MM.1S (cell line): ENCODE data around the gene UBE2D4.

Experiments used
- DNase-seq: peaks from one replicate; pipeline ENCODE4 v3.0.0-alpha.2; 2015
- H2AFZ ChIP-seq: fragments of 300-600 bp; sonication (generic); 2 replicates; pipeline ENCODE4 v1.6.0; 2016; ENCODE audit warnings: antibody characterized with exemption, low read length
- H3F3A ChIP-seq: fragments of 300-600 bp; sonication (generic); 2 replicates; pipeline ENCODE4 v1.6.1; 2016; ENCODE audit warnings: mild to moderate bottlenecking, antibody characterized with exemption, low read length, moderate library complexity, mixed read lengths; ENCODE audit not compliant: insufficient read depth
- H3K27ac ChIP-seq: fragments of 300-600 bp; sonication (generic); 2 replicates; pipeline ENCODE4 v1.5.1; 2016; ENCODE audit warnings: mild to moderate bottlenecking, low read length
- H3K27me3 ChIP-seq: fragments of 300-600 bp; sonication (generic); replicated peaks from 2 replicates; pipeline ENCODE4 v1.6.0; 2016; ENCODE audit warnings: low read length; ENCODE audit not compliant: insufficient read depth
- H3K36me3 ChIP-seq: fragments of 300-600 bp; sonication (generic); replicated peaks from 2 replicates; pipeline ENCODE4 v1.6.1; 2016; ENCODE audit warnings: mild to moderate bottlenecking, low read length, mixed read lengths; ENCODE audit not compliant: insufficient read depth
- H3K4me1 ChIP-seq: fragments of 300-600 bp; sonication (generic); 2 replicates; pipeline ENCODE4 v1.6.1; 2016; ENCODE audit warnings: low read length, mixed read lengths
- H3K4me2 ChIP-seq: fragments of 300-600 bp; sonication (generic); 2 replicates; pipeline ENCODE4 v1.6.0; 2016; ENCODE audit warnings: low read depth, low read length
- H3K4me3 ChIP-seq: fragments of 300-600 bp; sonication (generic); 2 replicates; pipeline ENCODE4 v1.5.1; 2016; ENCODE audit warnings: low read length, mixed read lengths
- H3K79me2 ChIP-seq: fragments of 300-600 bp; sonication (generic); 2 replicates; pipeline ENCODE4 v1.6.1; 2016; ENCODE audit warnings: mixed run types, low read length, mixed read lengths
- H3K9ac ChIP-seq: fragments of 300-600 bp; sonication (generic); 2 replicates; pipeline ENCODE4 v1.6.1; 2016; ENCODE audit warnings: low read length, mixed read lengths
- H3K9me2 ChIP-seq: fragments of 300-600 bp; sonication (generic); replicated peaks from 2 replicates; pipeline ENCODE4 v1.6.1; 2016; ENCODE audit warnings: mild to moderate bottlenecking, low read length, mixed read lengths; ENCODE audit not compliant: insufficient read depth
- H3K9me3 ChIP-seq: fragments of 300-600 bp; sonication (generic); replicated peaks from 2 replicates; pipeline ENCODE4 v1.6.1; 2016; ENCODE audit warnings: mild to moderate bottlenecking, low read length, mixed read lengths; ENCODE audit not compliant: insufficient read depth
- H4K20me1 ChIP-seq: fragments of 300-600 bp; sonication (generic); 2 replicates; pipeline ENCODE4 v1.6.1; 2016; ENCODE audit warnings: mild to moderate bottlenecking, low read length, moderate library complexity, mixed read lengths; ENCODE audit not compliant: insufficient read depth
- EZH2 ChIP-seq: fragments of 300-600 bp; sonication (generic); optimal IDR thresholded peaks from 2 replicates; pipeline ENCODE3; 2017; ENCODE audit warnings: low read depth, mild to moderate bottlenecking, antibody characterized with exemption, low read length, mixed read lengths
- EZH2phosphoT487 ChIP-seq: fragments of 300-600 bp; sonication (generic); IDR thresholded peaks from 2 replicates; pipeline ENCODE4 v1.6.1; 2018; ENCODE audit warnings: antibody characterized with exemption, low read length
- TF ChIP-seq, protein P1 (sequence below): fragments of 300-600 bp; sonication (generic); IDR thresholded peaks from 2 replicates; pipeline ENCODE4 v1.5.1; 2016; ENCODE audit warnings: antibody characterized with exemption, low read length, mixed read lengths

The UBE2D4 gene

DNA sequence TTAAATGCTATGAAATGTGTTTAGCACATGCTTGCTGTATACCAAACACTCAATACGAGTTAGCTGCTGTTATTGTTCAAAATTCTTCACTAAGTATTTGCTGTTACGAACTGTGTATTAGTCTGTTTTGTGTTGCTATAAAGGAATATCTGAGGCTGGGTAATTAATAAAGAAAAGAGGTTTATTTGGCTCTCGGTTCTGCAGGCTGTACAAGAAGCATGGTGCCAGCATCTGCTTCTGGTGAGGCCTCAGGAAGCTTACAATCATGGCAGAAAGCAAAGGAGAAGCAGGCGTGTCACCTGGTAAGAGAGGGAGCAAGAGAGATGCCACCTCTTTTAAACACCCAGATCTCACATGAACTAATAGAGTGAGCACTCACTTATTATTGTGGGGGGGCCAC, 1.6 kb downstream of the UBE2D4 start:
- no peak for DNase-seq
- Histone ChIP-seq H3K79me2 (peaks cover 7% of the 10 kb centered on the region; the same call in 1 of the 2 replicates), H4K20me1 (no peaks in the 10 kb centered on the region), H3K9ac (no peak overlapping the region), H3K4me3 (no peak overlapping the region), H3K27me3 (no peaks in the 10 kb centered on the region), H3K36me3 (no peaks in the 10 kb centered on the region), H3K4me2 (no peak overlapping the region), H3K27ac (no peak overlapping the region), H3K9me2 (no peaks in the 10 kb centered on the region), H2AFZ (no peak overlapping the region), H3K9me3 (no peaks in the 10 kb centered on the region), H3F3A (peaks cover 10% of the 10 kb centered on the region), H3K4me1 (no peaks in the 10 kb centered on the region)
- TF ChIP-seq, protein P1, sequence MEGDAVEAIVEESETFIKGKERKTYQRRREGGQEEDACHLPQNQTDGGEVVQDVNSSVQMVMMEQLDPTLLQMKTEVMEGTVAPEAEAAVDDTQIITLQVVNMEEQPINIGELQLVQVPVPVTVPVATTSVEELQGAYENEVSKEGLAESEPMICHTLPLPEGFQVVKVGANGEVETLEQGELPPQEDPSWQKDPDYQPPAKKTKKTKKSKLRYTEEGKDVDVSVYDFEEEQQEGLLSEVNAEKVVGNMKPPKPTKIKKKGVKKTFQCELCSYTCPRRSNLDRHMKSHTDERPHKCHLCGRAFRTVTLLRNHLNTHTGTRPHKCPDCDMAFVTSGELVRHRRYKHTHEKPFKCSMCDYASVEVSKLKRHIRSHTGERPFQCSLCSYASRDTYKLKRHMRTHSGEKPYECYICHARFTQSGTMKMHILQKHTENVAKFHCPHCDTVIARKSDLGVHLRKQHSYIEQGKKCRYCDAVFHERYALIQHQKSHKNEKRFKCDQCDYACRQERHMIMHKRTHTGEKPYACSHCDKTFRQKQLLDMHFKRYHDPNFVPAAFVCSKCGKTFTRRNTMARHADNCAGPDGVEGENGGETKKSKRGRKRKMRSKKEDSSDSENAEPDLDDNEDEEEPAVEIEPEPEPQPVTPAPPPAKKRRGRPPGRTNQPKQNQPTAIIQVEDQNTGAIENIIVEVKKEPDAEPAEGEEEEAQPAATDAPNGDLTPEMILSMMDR: no peak
- TF ChIP-seq EZH2: no peak
- no peak for TF ChIP-seq EZH2phosphoT487

DNA sequence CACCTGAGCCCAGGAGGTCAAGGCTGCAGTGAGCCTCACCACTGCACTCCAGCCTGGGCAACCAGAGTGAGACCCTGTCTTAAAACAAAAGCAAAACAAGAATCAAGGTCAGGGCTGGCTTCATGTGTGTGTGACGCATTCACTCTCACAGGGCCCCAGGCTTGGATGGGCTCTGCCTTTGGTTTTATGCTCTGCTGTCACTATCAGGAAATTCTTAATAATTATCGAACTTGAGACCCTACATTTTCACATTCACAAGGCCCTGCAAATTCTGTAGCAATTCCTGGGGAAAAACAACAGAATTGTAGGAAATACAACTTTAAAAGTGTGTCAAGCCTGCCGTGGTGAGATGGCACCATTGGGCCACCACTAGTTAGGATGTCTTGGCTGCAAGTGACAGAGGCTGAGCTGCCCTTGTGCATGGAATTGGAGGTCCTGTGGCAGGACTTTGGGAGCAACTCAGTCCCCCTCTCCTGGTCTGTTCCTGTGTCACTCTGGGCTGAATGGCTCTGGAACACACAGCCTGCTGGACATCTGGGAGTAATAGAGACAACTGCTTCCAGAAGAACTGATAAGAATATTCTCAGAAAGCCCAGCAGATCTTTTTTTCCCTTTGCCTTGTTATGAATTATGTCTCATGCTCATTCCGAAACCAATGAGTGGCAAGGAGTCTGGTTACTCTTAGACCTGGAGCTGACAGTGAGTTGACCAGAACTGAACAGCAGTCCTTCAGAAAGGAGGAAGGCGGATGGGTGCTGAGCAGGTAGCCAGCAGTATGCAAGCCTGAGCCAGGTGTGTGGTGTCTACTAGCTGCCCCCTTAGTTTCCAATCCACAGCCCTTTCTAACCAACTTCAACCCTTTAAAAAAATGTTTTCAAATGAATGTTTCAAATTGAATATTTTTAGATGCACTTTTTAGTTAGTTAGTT, 3.6 kb downstream of the UBE2D4 start:
- no peaks in the 10 kb centered on the region for H4K20me1 ChIP-seq
- no peak for DNase-seq
- H3K4me1 ChIP-seq: no peaks in the 10 kb centered on the region
- no peak overlapping the region for H3K9ac ChIP-seq
- H3K27me3 ChIP-seq: no peaks in the 10 kb centered on the region
- H3K27ac ChIP-seq: no peak overlapping the region
- H3K79me2 ChIP-seq: peaks cover 7% of the 10 kb centered on the region; the same call in 1 of the 2 replicates
- TF ChIP-seq, protein P1: no peak
- TF ChIP-seq EZH2 (no peak), EZH2phosphoT487 (no peak)
- no peak overlapping the region for H2AFZ ChIP-seq
- H3K36me3 ChIP-seq: no peaks in the 10 kb centered on the region
- H3K9me3 ChIP-seq: no peaks in the 10 kb centered on the region
- H3K4me3 ChIP-seq: no peak overlapping the region
- H3F3A ChIP-seq: peaks cover 10% of the 10 kb centered on the region
- H3K9me2 ChIP-seq: no peaks in the 10 kb centered on the region
- no peak overlapping the region for H3K4me2 ChIP-seq

DNA sequence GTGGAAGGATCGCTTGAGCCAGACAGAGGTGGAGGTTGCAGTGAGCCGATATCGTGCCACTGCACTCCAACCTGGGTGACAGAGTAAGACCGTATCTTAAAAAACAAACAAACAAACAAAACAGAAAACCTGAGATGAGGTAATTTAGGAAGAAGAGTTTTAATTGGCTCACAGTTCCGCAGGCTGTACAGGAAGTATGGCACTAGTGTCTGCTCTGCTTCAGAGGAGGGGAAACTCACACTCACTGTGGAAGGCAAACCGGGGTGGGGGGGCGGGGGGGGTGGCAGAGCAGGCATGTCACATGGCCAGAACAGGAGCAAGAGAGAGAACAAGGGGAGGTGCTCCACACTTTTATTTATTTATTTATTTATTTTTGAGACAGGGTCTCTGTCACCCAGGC, 5.1 kb downstream of the UBE2D4 start:
- Histone ChIP-seq H3K36me3 (no peaks in the 10 kb centered on the region), H2AFZ (no peak overlapping the region), H3K27me3 (no peaks in the 10 kb centered on the region), H3K4me3 (no peak overlapping the region), H3K79me2 (0 out of 2 replicates have a peak, but pooled peaks cover 4% of the 10 kb centered on the region), H3K9me3 (no peaks in the 10 kb centered on the region), H3K4me2 (no peak overlapping the region), H3K9ac (no peak overlapping the region), H3K27ac (no peak overlapping the region), H4K20me1 (no peaks in the 10 kb centered on the region), H3K4me1 (no peaks in the 10 kb centered on the region), H3K9me2 (no peaks in the 10 kb centered on the region), H3F3A (peaks cover 5% of the 10 kb centered on the region)
- DNase-seq: no peak
- TF ChIP-seq EZH2phosphoT487 (no peak), EZH2 (no peak)
- TF ChIP-seq, protein P1: no peak
